Measurements from ENCODE around the gene ACACB. TPM values are rescaled to one million over a fixed set of nuclear protein-coding genes. Genes with fewer than 3 reads are reported as not detected.

ACACB gene
- total and polyA plus RNA-seq, 7 donors, result 5.3 to 295 (median 116) TPM

DNA sequence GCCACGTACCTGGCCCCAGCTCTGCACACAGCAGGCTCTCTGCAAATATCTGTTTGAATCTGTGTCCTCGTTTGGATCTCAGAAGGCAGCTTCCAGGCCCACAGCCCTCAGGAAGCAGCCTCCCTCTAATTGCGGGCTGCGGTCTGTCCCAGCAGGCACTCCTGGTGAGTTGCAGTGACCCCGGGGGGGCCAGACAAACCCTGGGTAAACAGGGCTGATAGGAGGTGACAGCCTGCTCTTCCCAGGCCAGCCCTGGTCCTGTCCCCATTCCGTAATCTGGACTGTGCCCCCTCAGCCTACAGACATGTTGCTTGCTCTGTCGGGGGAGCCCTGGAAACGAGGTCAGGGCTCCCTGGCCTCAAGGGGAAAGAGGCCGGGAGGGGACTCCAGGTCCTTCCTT is 190.7 kb downstream of the ACACB start:
- Histone ChIP-seq H3K9me3 (no peaks in the 10 kb centered on the region), H3K36me3 (no peaks in the 10 kb centered on the region), H3K4me3 (no peak overlapping the region), H3K27ac (no peak overlapping the region), H3K4me1 (peaks cover 0 to 18% (median 17%) of the 10 kb centered on the region in 4 donors), H3K27me3 (peaks cover 7 to 46% (median 10%) of the 10 kb centered on the region in 3 donors)
- DNase-seq, result no peak
- intact Hi-C loops (cut with DNase I), result no loop called here
- WGBS, 2 donors, result 62 to 69% methylated on average over 9 of the region's 9 CpGs
- TF ChIP-seq POLR2A (IDR thresholded peaks at IDR 0.05) (no peak), POLR2AphosphoS5 (IDR thresholded peaks at IDR 0.05) (no peak), EP300 (IDR thresholded peaks at IDR 0.05) (no peak)
- TF ChIP-seq, protein P1, sequence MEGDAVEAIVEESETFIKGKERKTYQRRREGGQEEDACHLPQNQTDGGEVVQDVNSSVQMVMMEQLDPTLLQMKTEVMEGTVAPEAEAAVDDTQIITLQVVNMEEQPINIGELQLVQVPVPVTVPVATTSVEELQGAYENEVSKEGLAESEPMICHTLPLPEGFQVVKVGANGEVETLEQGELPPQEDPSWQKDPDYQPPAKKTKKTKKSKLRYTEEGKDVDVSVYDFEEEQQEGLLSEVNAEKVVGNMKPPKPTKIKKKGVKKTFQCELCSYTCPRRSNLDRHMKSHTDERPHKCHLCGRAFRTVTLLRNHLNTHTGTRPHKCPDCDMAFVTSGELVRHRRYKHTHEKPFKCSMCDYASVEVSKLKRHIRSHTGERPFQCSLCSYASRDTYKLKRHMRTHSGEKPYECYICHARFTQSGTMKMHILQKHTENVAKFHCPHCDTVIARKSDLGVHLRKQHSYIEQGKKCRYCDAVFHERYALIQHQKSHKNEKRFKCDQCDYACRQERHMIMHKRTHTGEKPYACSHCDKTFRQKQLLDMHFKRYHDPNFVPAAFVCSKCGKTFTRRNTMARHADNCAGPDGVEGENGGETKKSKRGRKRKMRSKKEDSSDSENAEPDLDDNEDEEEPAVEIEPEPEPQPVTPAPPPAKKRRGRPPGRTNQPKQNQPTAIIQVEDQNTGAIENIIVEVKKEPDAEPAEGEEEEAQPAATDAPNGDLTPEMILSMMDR (IDR thresholded peaks at IDR 0.05), result no peak

GRCh38 chr12:109308534-109309380 is 192.4 kb downstream of the ACACB start, which contains the start of gene FOXN4:
TSS of gene FOXN4 (minus strand) at chr12:109309284. CDS start at chr12:109308321, 963 bp downstream.
- peaks cover 0 to 18% (median 17%) of the 10 kb centered on the region in 4 donors for H3K4me1 ChIP-seq
- H3K36me3 ChIP-seq, result no peaks in the 10 kb centered on the region
- H3K4me3 ChIP-seq, result peak within 1 kb of the TSS; percentile 25 to 59 (median 50)
- TF ChIP-seq, protein P1 (IDR thresholded peaks at IDR 0.05), result no peak
- TF ChIP-seq EP300 (IDR thresholded peaks at IDR 0.05) (no peak), POLR2AphosphoS5 (IDR thresholded peaks at IDR 0.05) (no peak), POLR2A (IDR thresholded peaks at IDR 0.05) (no peak)
- DNase-seq, result no peak
- H3K9me3 ChIP-seq, result no peaks in the 10 kb centered on the region
- intact Hi-C loops (cut with DNase I), result no loop called here
- peaks cover 7 to 46% (median 10%) of the 10 kb centered on the region in 3 donors for H3K27me3 ChIP-seq
- no peak within 1 kb of the TSS for H3K27ac ChIP-seq
- WGBS, 2 donors, result 6 to 8% methylated on average over 43 of the region's 43 CpGs

- peaks cover 0 to 18% (median 17%) of the 10 kb centered on the region in 4 donors for H3K4me1 ChIP-seq
- peak overlapping the region; percentile 25 to 59 (median 50) for H3K4me3 ChIP-seq
- intact Hi-C loops (cut with DNase I), result no loop called here
- no peaks in the 10 kb centered on the region for H3K36me3 ChIP-seq
- H3K27me3 ChIP-seq, result peaks cover 7 to 46% (median 10%) of the 10 kb centered on the region in 3 donors
- H3K27ac ChIP-seq, result no peak overlapping the region
- no peaks in the 10 kb centered on the region for H3K9me3 ChIP-seq
- TF ChIP-seq EP300 (IDR thresholded peaks at IDR 0.05) (no peak), POLR2AphosphoS5 (IDR thresholded peaks at IDR 0.05) (no peak), POLR2A (IDR thresholded peaks at IDR 0.05) (no peak)
- TF ChIP-seq, protein P1 (IDR thresholded peaks at IDR 0.05), result no peak
- no peak for DNase-seq
- 1% methylated on average over 99 of the region's 99 CpGs for WGBS, 2 donors
These were observed 193.2 kb downstream of the ACACB start for GRCh38 chr12:109309381-109310246.

- intact Hi-C loops (cut with DNase I), result no loop called here
- Histone ChIP-seq H3K27me3 (peaks cover 7 to 46% (median 10%) of the 10 kb centered on the region in 3 donors), H3K9me3 (no peaks in the 10 kb centered on the region), H3K4me3 (peak overlapping the region; percentile 25 to 59 (median 50)), H3K27ac (no peak overlapping the region), H3K4me1 (peaks cover 0 to 18% (median 17%) of the 10 kb centered on the region in 4 donors), H3K36me3 (no peaks in the 10 kb centered on the region)
- TF ChIP-seq, protein P1 (IDR thresholded peaks at IDR 0.05), result no peak
- TF ChIP-seq POLR2AphosphoS5 (IDR thresholded peaks at IDR 0.05) (no peak), POLR2A (IDR thresholded peaks at IDR 0.05) (no peak)
- no peak for DNase-seq
- 2 to 5% methylated on average over 33 of the region's 33 CpGs for WGBS, 2 donors
These were observed 194.1 kb downstream of the ACACB start for GRCh38 chr12:109310247-109311125.
